ENCODE data around the gene UNC45A.

DNA sequence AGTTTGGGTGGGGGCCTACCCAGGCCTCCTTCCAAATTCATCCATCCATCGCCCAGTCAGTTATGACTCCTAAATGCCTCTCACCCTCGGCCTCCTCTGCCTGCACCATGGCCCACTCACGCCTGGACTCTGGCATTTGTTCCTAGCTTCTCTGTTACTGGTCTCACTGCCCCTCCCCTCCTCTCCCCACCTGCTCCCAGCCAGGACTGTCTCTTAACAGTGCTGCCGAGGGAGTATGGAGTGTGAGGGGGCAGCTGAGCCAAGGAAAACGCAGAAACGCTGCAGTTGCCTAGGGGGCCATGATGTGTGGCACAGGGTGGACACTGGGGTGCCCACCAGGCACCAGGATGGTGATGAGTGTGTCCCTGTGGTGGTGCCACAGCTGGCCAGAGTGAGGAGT, 22.7 kb downstream of the UNC45A start:
- TF ChIP-seq, protein P1, sequence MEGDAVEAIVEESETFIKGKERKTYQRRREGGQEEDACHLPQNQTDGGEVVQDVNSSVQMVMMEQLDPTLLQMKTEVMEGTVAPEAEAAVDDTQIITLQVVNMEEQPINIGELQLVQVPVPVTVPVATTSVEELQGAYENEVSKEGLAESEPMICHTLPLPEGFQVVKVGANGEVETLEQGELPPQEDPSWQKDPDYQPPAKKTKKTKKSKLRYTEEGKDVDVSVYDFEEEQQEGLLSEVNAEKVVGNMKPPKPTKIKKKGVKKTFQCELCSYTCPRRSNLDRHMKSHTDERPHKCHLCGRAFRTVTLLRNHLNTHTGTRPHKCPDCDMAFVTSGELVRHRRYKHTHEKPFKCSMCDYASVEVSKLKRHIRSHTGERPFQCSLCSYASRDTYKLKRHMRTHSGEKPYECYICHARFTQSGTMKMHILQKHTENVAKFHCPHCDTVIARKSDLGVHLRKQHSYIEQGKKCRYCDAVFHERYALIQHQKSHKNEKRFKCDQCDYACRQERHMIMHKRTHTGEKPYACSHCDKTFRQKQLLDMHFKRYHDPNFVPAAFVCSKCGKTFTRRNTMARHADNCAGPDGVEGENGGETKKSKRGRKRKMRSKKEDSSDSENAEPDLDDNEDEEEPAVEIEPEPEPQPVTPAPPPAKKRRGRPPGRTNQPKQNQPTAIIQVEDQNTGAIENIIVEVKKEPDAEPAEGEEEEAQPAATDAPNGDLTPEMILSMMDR (IDR thresholded peaks at IDR 0.05), result no peak
- TF ChIP-seq POLR2A (IDR thresholded peaks at IDR 0.05), result no peak

Data from prostate gland (tissue), 2 donors.